NB4 (cell line): ENCODE results near the gene WDR37.

Experiments
- MYC ChIP-seq: IDR thresholded peaks from 2 replicates; pipeline ENCODE4 v1.6.1; 2011; ENCODE audit warnings: low read depth, low read length
- POLR2A ChIP-seq: IDR thresholded peaks from 2 replicates; pipeline ENCODE4 v1.6.1; 2011; ENCODE audit warnings: mild to moderate bottlenecking; ENCODE audit not compliant: insufficient read length; ENCODE audit errors: extremely low read depth
- TF ChIP-seq, protein P1 (sequence below): IDR thresholded peaks from one replicate; pipeline ENCODE4 v1.5.1; 2012; ENCODE audit warnings: low read depth, low read length
- TF ChIP-seq, protein P2 (sequence below): IDR thresholded peaks from 2 replicates; pipeline ENCODE4 v1.6.1; 2011; ENCODE audit warnings: low read depth, low read length

DNA sequence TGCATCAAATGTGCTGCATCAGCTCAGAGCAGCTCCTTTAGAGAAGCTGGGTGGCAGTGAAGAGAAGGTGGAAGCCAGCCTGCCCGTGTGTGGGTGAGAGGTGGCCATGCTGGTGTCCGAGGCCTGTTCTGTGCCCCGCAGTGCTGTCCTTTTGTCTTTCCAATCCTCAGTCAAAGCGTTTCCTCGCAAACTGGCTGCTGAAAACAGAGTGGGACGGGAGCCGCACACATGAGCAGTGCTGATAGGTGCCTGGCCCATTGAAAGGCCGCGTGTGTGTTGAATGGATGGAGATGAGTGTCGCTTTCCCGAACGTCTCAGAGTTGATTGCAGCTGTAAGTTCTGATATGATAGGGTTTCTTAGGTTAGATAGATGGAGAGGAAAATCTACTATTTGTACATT, 39.3 kb downstream of the WDR37 start:
- TF ChIP-seq, protein P1, sequence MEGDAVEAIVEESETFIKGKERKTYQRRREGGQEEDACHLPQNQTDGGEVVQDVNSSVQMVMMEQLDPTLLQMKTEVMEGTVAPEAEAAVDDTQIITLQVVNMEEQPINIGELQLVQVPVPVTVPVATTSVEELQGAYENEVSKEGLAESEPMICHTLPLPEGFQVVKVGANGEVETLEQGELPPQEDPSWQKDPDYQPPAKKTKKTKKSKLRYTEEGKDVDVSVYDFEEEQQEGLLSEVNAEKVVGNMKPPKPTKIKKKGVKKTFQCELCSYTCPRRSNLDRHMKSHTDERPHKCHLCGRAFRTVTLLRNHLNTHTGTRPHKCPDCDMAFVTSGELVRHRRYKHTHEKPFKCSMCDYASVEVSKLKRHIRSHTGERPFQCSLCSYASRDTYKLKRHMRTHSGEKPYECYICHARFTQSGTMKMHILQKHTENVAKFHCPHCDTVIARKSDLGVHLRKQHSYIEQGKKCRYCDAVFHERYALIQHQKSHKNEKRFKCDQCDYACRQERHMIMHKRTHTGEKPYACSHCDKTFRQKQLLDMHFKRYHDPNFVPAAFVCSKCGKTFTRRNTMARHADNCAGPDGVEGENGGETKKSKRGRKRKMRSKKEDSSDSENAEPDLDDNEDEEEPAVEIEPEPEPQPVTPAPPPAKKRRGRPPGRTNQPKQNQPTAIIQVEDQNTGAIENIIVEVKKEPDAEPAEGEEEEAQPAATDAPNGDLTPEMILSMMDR = no peak
- TF ChIP-seq POLR2A = no peak
- TF ChIP-seq, protein P2, sequence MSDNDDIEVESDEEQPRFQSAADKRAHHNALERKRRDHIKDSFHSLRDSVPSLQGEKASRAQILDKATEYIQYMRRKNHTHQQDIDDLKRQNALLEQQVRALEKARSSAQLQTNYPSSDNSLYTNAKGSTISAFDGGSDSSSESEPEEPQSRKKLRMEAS = no peak
- TF ChIP-seq MYC = no peak
